Tibial nerve (tissue), 4 donors: Measurements from ENCODE around the gene SYNPO. TPM values are rescaled to one million over a fixed set of nuclear protein-coding genes. Genes with fewer than 3 reads are reported as not detected.

Experiments
- DNase-seq, 2 donors: peaks; one replicate each; pipeline ENCODE4 v3.0.0-alpha.2; 2019; ENCODE audit warnings: low spot score in 2 of 2
- H3K27ac ChIP-seq, 4 donors: fragments of 200-600 bp; sonication (generic) in 3 of 4; one replicate each; pipeline ENCODE4 v1.5.1; 2017 to 2019; ENCODE audit warnings: mild to moderate bottlenecking in 1 of 4
- H3K27me3 ChIP-seq, 2 donors: fragments of 200-600 bp; sonication (generic) in 1 of 2; one replicate each; pipeline versions ENCODE4 v1.5.1 to v1.6.0; 2017 to 2019
- H3K36me3 ChIP-seq, 3 donors: fragments of 200-600 bp; sonication (generic); one replicate each; pipeline ENCODE4 v1.5.1; 2018 to 2019
- H3K4me1 ChIP-seq, 4 donors: fragments of 200-600 bp; sonication (generic) in 3 of 4; one replicate each; pipeline ENCODE4 v1.5.1; 2017 to 2019
- H3K4me3 ChIP-seq, 4 donors: fragments of 200-600 bp; sonication (generic) in 3 of 4; one replicate each; pipeline ENCODE4 v1.5.1; 2017 to 2019; ENCODE audit warnings: mild to moderate bottlenecking in 1 of 4, moderate library complexity in 1 of 4
- H3K9me3 ChIP-seq, 4 donors: fragments of 200-600 bp; sonication (generic) in 3 of 4; one replicate each; pipeline ENCODE4 v1.5.1; 2017 to 2019
- EP300 ChIP-seq, 2 donors: sonication (generic); formaldehyde crosslinking; IDR thresholded peaks; one replicate each; pipeline ENCODE4 v1.6.1; 2017; ENCODE audit warnings: antibody characterized with exemption in 2 of 2, mild to moderate bottlenecking in 1 of 2
- POLR2A ChIP-seq, 2 donors: fragments of 450-650 bp; IDR thresholded peaks; one replicate each; pipeline ENCODE4 v1.6.1; 2017; ENCODE audit warnings: antibody characterized with exemption in 2 of 2, mild to moderate bottlenecking in 2 of 2, moderate library complexity in 2 of 2
- WGBS, 2 donors: methylation state at CpG; one replicate each; pipeline ENCODE4 v1.1.5; 2018; 5-methylcytosine and 5-hydroxymethylcytosine counted together
- total RNA-seq, 4 donors: library from RNA; depleted of rRNA; stranded (reverse); fragments of >200 nt; gene quantifications; one replicate each; pipeline ENCODE4 v1.1.0, GENCODE V29; 2016
- TF ChIP-seq, protein P1 (sequence below), 5 experiments: fragments of 200-600 bp in 3 of 5; fragments of 450-650 bp in 2 of 5; sonication (generic) in 3 of 5; IDR thresholded peaks; one replicate each; pipeline ENCODE4 v1.5.1; 2016 to 2019; ENCODE audit warnings: antibody characterized with exemption in 5 of 5, mild to moderate bottlenecking in 3 of 5, moderate library complexity in 2 of 5

Gene SYNPO
- total RNA-seq, 4 donors from 2014 or later: 58.4 to 71.5 (median 63.5) TPM

DNA sequence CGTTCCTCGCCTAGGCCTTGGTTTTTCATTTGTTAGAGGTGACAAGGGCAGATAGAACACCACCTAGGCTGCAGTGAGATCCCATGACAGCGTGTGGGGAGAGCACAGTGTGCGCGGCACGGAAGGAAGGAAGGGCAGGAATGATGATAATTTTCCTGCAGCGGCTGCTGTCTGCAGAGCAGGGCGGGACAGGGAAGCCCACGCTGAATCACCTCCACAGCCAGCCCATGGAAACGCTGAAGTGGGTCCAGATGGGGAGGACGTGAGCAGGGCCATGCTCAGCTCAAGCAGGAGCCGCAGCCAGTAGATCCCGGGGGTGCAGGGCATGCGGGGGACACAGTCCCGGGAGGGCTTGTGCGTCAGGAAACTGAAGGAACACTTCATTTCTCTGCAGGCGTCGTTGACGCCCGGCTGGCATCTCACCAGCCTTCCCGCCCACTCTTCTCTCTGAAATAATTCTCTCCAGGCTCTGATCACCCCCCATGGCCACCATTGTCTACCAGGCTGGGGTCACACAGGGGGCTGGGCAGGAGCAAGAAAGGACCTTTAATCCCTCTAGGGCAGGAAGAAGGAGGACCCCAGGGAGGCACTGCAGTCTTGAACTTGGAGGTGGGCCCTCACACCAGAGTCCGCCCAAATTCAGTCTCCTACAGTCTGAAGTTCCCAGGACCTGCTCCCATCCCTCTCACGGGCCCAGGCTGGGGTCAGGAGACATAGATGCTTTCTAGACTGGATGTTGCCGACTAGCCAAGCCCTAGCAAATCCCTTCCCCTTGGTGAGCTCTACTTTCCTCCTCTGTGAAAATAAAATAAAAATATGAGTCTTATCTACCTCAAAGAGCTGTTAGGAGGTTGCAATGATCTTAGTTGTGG is 20.9 kb upstream of the SYNPO start:
- H3K36me3 ChIP-seq: no peaks in the 10 kb centered on the region
- no peaks in the 10 kb centered on the region for H3K9me3 ChIP-seq
- no peak for DNase-seq
- TF ChIP-seq EP300 (IDR thresholded peaks at IDR 0.05): peak in 1 of 2 donors; percentile 61
- TF ChIP-seq, protein P1, sequence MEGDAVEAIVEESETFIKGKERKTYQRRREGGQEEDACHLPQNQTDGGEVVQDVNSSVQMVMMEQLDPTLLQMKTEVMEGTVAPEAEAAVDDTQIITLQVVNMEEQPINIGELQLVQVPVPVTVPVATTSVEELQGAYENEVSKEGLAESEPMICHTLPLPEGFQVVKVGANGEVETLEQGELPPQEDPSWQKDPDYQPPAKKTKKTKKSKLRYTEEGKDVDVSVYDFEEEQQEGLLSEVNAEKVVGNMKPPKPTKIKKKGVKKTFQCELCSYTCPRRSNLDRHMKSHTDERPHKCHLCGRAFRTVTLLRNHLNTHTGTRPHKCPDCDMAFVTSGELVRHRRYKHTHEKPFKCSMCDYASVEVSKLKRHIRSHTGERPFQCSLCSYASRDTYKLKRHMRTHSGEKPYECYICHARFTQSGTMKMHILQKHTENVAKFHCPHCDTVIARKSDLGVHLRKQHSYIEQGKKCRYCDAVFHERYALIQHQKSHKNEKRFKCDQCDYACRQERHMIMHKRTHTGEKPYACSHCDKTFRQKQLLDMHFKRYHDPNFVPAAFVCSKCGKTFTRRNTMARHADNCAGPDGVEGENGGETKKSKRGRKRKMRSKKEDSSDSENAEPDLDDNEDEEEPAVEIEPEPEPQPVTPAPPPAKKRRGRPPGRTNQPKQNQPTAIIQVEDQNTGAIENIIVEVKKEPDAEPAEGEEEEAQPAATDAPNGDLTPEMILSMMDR (IDR thresholded peaks at IDR 0.05): no peak
- peaks cover 0 to 87% (median 56%) of the 10 kb centered on the region in 4 donors for H3K4me1 ChIP-seq
- no peak overlapping the region for H3K4me3 ChIP-seq
- whole genome bisulfite sequencing, 2 donors: 28 to 30% methylated on average over 22 to 24 of the region's 24 CpGs
- H3K27me3 ChIP-seq: no peaks in the 10 kb centered on the region
- peak overlapping the region; percentile 17 to 77 (median 63) for H3K27ac ChIP-seq

DNA sequence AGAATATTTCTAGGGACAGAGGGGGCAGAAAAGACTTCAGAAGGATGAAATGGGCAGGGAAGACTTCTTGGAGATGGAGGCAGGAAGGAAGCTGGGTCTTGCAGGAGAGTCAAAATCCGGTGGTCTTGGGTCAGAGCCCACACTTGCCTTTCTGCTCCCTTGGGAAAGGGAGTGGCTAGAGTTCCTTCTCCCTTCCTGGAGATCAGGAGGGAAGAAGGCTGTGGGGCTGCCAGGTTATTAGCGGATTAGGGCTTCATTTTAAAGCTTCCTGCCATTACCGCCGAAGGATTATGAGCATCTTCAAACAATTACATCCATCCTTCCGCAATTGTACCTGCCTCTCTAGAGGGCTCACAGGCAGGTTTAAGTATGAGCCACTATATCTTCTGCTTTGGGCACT is 19.2 kb upstream of the SYNPO start:
- 71 to 82% methylated on average over 5 of the region's 5 CpGs for WGBS, 2 donors
- Histone ChIP-seq H3K27me3 (no peaks in the 10 kb centered on the region), H3K4me3 (no peak overlapping the region), H3K27ac (peak overlapping the region in 2 of 4 donors; percentile 23 to 96), H3K36me3 (no peaks in the 10 kb centered on the region), H3K9me3 (no peaks in the 10 kb centered on the region), H3K4me1 (peaks cover 0 to 81% (median 43%) of the 10 kb centered on the region in 4 donors)
- no peak for DNase-seq
- TF ChIP-seq, protein P1 (IDR thresholded peaks at IDR 0.05): no peak
- TF ChIP-seq EP300 (IDR thresholded peaks at IDR 0.05): no peak
- TF ChIP-seq POLR2A (IDR thresholded peaks at IDR 0.05): no peak

DNA sequence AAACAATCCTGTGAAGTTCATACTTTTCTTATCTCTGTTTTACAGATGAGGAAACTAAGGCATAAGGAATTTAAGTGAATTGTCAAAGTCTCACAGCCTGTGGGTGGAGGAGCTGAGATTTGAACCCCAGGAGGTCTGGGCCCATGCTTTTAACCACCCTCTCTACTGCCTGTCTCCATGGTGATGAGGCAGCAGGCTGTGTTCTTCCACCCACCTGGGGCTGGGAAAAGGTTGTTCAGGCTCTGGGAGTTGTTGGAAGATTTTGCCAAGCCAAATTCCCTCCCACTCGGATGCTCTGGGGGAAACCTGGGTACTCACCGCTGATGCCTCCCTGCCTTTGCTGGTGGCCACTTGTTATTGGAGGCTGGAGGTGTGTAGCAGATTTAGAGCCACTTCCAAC is 18.3 kb upstream of the SYNPO start:
- no peak for DNase-seq
- 69 to 71% methylated on average over 2 of the region's 2 CpGs for WGBS, 2 donors
- no peaks in the 10 kb centered on the region for H3K27me3 ChIP-seq
- H3K36me3 ChIP-seq: no peaks in the 10 kb centered on the region
- TF ChIP-seq, protein P1 (IDR thresholded peaks at IDR 0.05): no peak
- TF ChIP-seq EP300 (IDR thresholded peaks at IDR 0.05): no peak
- TF ChIP-seq POLR2A (IDR thresholded peaks at IDR 0.05): no peak
- H3K4me3 ChIP-seq: no peak overlapping the region
- peaks cover 0 to 81% (median 48%) of the 10 kb centered on the region in 4 donors for H3K4me1 ChIP-seq
- no peaks in the 10 kb centered on the region for H3K9me3 ChIP-seq
- H3K27ac ChIP-seq: peak overlapping the region in 2 of 4 donors; percentile 28 to 96

DNA sequence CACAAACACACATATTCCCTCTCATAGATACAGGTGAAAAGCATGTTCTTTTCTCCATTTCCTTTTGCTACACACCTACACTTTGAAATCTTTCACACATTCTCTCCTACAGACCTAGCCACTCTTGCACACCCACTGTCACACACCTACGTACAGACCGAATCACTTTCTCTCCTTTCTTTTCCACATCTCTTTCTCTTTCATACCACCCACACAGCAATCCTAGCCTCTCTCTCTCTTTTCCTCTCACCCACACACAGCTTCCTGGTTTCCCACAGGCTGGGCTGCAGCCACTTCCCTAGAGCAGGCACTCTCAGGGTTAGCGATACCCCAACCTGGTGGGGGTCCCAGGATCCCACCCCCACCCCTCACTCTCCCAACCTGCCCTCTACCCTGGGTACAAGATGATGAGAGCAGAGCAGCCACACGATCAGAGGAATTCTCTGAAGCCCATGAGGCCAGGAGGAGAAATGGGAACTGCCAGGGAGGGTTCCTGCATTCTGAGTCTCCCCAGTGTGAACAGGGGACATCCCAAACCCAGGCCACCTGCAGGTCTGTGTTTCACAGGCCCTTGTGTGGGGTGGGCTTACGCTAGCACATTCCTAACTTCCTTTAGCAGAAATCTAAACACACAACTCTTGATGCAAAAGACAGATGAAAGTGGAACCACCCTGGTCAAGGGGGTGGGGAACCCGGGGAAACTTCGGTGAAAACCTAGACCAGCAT is 17.1 kb upstream of the SYNPO start:
- TF ChIP-seq POLR2A (IDR thresholded peaks at IDR 0.05) (no peak), EP300 (IDR thresholded peaks at IDR 0.05) (no peak)
- TF ChIP-seq, protein P1 (IDR thresholded peaks at IDR 0.05): no peak
- Histone ChIP-seq H3K27me3 (no peaks in the 10 kb centered on the region), H3K9me3 (no peaks in the 10 kb centered on the region), H3K4me1 (peaks cover 0 to 81% (median 53%) of the 10 kb centered on the region in 4 donors), H3K27ac (peak overlapping the region; percentile 62 to 96 (median 86)), H3K36me3 (no peaks in the 10 kb centered on the region), H3K4me3 (no peak overlapping the region)
- no peak for DNase-seq
- WGBS, 2 donors: 30% methylated on average over 7 of the region's 7 CpGs

DNA sequence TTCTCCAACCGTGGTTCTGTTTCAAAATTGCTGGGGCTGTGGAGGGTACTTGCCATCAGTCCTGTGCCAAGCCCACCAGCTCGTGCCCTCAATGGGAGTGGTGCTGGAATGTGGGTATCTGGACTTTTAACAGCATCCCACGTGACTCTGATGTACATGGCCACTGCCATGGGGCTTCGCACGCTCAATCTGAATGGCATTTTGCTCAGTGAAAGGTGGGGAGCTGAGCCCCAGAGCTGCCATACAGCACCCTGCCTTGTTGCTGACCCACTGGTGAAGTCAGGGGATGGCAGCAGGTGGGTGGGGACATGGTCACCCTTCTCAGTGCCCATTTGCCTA is 16.6 kb upstream of the SYNPO start:
- H3K27me3 ChIP-seq: no peaks in the 10 kb centered on the region
- H3K36me3 ChIP-seq: no peaks in the 10 kb centered on the region
- H3K4me3 ChIP-seq: peak overlapping the region in 2 of 4 donors; percentile 22 to 91
- peaks cover 0 to 80% (median 52%) of the 10 kb centered on the region in 4 donors for H3K4me1 ChIP-seq
- no peak for DNase-seq
- 17 to 40% methylated on average over 1 to 5 of the region's 5 CpGs for WGBS, 2 donors
- peak overlapping the region; percentile 62 to 96 (median 86) for H3K27ac ChIP-seq
- no peaks in the 10 kb centered on the region for H3K9me3 ChIP-seq
- TF ChIP-seq, protein P1 (IDR thresholded peaks at IDR 0.05): no peak
- no peak for TF ChIP-seq EP300 (IDR thresholded peaks at IDR 0.05)
- no peak for TF ChIP-seq POLR2A (IDR thresholded peaks at IDR 0.05)
